H1 (cell line): ENCODE data around the gene CAPN1. TPM values are rescaled to one million over a fixed set of nuclear protein-coding genes. Genes with fewer than 3 reads are reported as not detected.

ENCODE experiments used
- CTCF ChIA-PET: fragments of 300-600 bp; sonication (Branson Sonifier 250); formaldehyde crosslinking; loops from one replicate; lab custom pipeline; 2021; ENCODE audit not compliant: partially characterized antibody; lab: Charles Lee
- POLR2A ChIA-PET: fragments of 300-600 bp; sonication (Branson Sonifier 250); formaldehyde crosslinking; loops from one replicate; lab custom pipeline; 2021; ENCODE audit warnings: inconsistent platforms; ENCODE audit not compliant: partially characterized antibody; lab: Charles Lee
- DNase-seq, 2 experiments: peaks; one replicate each; pipeline versions ENCODE4 v3.0.0 to v3.0.0-alpha.2; 2010 to 2022; ENCODE audit warnings: low spot score in 2 of 2, low read depth in 1 of 2, mixed read lengths in 1 of 2
- FAIRE-seq: peaks from 2 replicates; lab custom pipeline; 2011; peaks lifted over from hg19 to GRCh38; lab: Jason Lieb, UNC
- H2AFZ ChIP-seq: 2 replicates; pipeline ENCODE4 v1.8.1; 2012; ENCODE audit warnings: low read length, inconsistent platforms
- H2AK5ac ChIP-seq: 2 replicates; pipeline ENCODE4 v1.6.1; 2013; ENCODE audit warnings: low read depth, low read length
- H2BK120ac ChIP-seq: replicated peaks from 2 replicates; pipeline ENCODE3; 2013; ENCODE audit warnings: low read depth, low read length, inconsistent platforms
- H2BK12ac ChIP-seq: 2 replicates; pipeline ENCODE4 v1.6.1; 2013; ENCODE audit warnings: low read depth, low read length
- H2BK15ac ChIP-seq: 2 replicates; pipeline ENCODE4 v1.6.1; 2013; ENCODE audit warnings: low read length
- H2BK20ac ChIP-seq: 2 replicates; pipeline ENCODE4 v1.6.1; 2013; ENCODE audit warnings: low read length
- H2BK5ac ChIP-seq: 2 replicates; pipeline ENCODE4 v1.6.1; 2013; ENCODE audit warnings: low read depth, low read length
- H3K14ac ChIP-seq: 2 replicates; pipeline ENCODE4 v1.6.1; 2013; ENCODE audit warnings: inconsistent platforms; ENCODE audit not compliant: insufficient read length
- H3K18ac ChIP-seq: 2 replicates; pipeline ENCODE4 v1.6.1; 2013; ENCODE audit warnings: low read length; ENCODE audit errors: extremely low read depth
- H3K23ac ChIP-seq: 2 replicates; pipeline ENCODE4 v1.6.1; 2013; ENCODE audit warnings: inconsistent platforms; ENCODE audit not compliant: insufficient read length
- H3K23me2 ChIP-seq: 2 replicates; pipeline ENCODE4 v1.6.1; 2013; ENCODE audit warnings: low read depth, low read length
- H3K27ac ChIP-seq: 2 replicates; pipeline ENCODE4 v1.6.1; 2011; ENCODE audit warnings: low read depth, low read length, inconsistent platforms
- H3K27me3 ChIP-seq, 4 experiments: replicated peaks in 1 of 4; 1 replicate in 1 of 4; 2 replicates in 3 of 4; pipeline versions ENCODE4 v1.6.1 to v1.8.1; 2011 to 2013; ENCODE audit warnings: low read length in 3 of 4, mild to moderate bottlenecking in 3 of 4, inconsistent platforms in 2 of 4, mixed read lengths in 2 of 4, moderate library complexity in 1 of 4; ENCODE audit not compliant: control insufficient read depth in 3 of 4, insufficient read depth in 3 of 4; ENCODE audit errors: extremely low read depth in 1 of 4
- H3K36me3 ChIP-seq, 4 experiments: 2 replicates each; pipeline versions ENCODE4 v1.6.1 to v1.8.1; 2011 to 2013; ENCODE audit warnings: mild to moderate bottlenecking in 4 of 4, low read length in 3 of 4, moderate library complexity in 2 of 4, control low read depth in 1 of 4, inconsistent platforms in 1 of 4; ENCODE audit not compliant: insufficient read depth in 4 of 4, control insufficient read depth in 2 of 4
- H3K4ac ChIP-seq: replicated peaks from 2 replicates; pipeline ENCODE3; 2013; ENCODE audit warnings: low read length, low read depth, mixed read lengths, inconsistent platforms; ENCODE audit not compliant: insufficient read length
- H3K4me1 ChIP-seq, 4 experiments: replicated peaks in 1 of 4; 1 replicate in 1 of 4; 2 replicates in 3 of 4; pipeline versions ENCODE4 v1.6.1 to v1.8.1; 2011 to 2013; ENCODE audit warnings: low read length in 3 of 4, inconsistent platforms in 2 of 4, mixed read lengths in 1 of 4; ENCODE audit not compliant: insufficient read depth in 4 of 4, control insufficient read depth in 3 of 4
- H3K4me2 ChIP-seq, 2 experiments: 2 replicates each; pipeline versions ENCODE4 v1.6.1 to v1.8.1; 2011 to 2013; ENCODE audit warnings: low read depth in 2 of 2, low read length in 2 of 2, control low read depth in 1 of 2, inconsistent platforms in 1 of 2, mild to moderate bottlenecking in 1 of 2; ENCODE audit not compliant: insufficient read depth in 1 of 2
- H3K4me3 ChIP-seq, 4 experiments: fragments of 200-600, 300-600 bp in 1 of 4; sonication (generic), shearing (Covaris generic), sonication (Bioruptor Twin) in 1 of 4; 2 replicates each; pipeline versions ENCODE4 v1.5.1 to v1.8.1; 2011 to 2016; ENCODE audit warnings: low read length in 4 of 4, low read depth in 3 of 4, control low read depth in 2 of 4, inconsistent platforms in 2 of 4, mild to moderate bottlenecking in 2 of 4, mixed read lengths in 1 of 4, moderate library complexity in 1 of 4; ENCODE audit not compliant: insufficient read depth in 2 of 4; ENCODE audit errors: extremely low read depth in 1 of 4
- H3K56ac ChIP-seq: replicated peaks from 2 replicates; pipeline ENCODE3; 2013; ENCODE audit warnings: low read depth, mild to moderate bottlenecking, mixed read lengths, low read length, inconsistent platforms; ENCODE audit not compliant: insufficient read length
- H3K79me1 ChIP-seq: 2 replicates; pipeline ENCODE4 v1.6.1; 2013; ENCODE audit warnings: low read depth, low read length, control low read depth
- H3K79me2 ChIP-seq, 2 experiments: 2 replicates each; pipeline versions ENCODE4 v1.6.1 to v1.8.1; 2012 to 2013; ENCODE audit warnings: low read length in 2 of 2, mild to moderate bottlenecking in 2 of 2, inconsistent platforms in 1 of 2; ENCODE audit not compliant: insufficient read depth in 2 of 2, control insufficient read depth in 1 of 2
- H3K9ac ChIP-seq, 4 experiments: replicated peaks in 1 of 4; 1 replicate in 1 of 4; 2 replicates in 3 of 4; pipeline versions ENCODE4 v1.6.1 to v1.8.1; 2011 to 2013; ENCODE audit warnings: low read depth in 3 of 4, low read length in 3 of 4, control low read depth in 2 of 4, mild to moderate bottlenecking in 2 of 4, moderate library complexity in 2 of 4, inconsistent platforms in 1 of 4; ENCODE audit errors: extremely low read depth in 1 of 4
- H3K9me3 ChIP-seq, 2 experiments: 2 replicates each; pipeline versions ENCODE4 v1.6.1 to v1.8.1; 2012 to 2013; ENCODE audit warnings: mild to moderate bottlenecking in 2 of 2, moderate library complexity in 2 of 2, control low read depth in 1 of 2, inconsistent platforms in 1 of 2, low read depth in 1 of 2, low read length in 1 of 2, mixed read lengths in 1 of 2; ENCODE audit not compliant: insufficient read depth in 2 of 2
- H4K20me1 ChIP-seq, 2 experiments: replicated peaks in 1 of 2; 2 replicates each; pipeline versions ENCODE3 to v1.8.1; 2011 to 2013; ENCODE audit warnings: inconsistent platforms in 2 of 2, low read length in 2 of 2, mild to moderate bottlenecking in 1 of 2; ENCODE audit not compliant: insufficient read depth in 2 of 2, control insufficient read depth in 1 of 2
- H4K5ac ChIP-seq: 2 replicates; pipeline ENCODE4 v1.6.1; 2013; ENCODE audit warnings: low read length, low read depth, mixed read lengths, inconsistent platforms; ENCODE audit not compliant: insufficient read length
- H4K8ac ChIP-seq: 2 replicates; pipeline ENCODE4 v1.8.0; 2013; ENCODE audit warnings: mild to moderate bottlenecking, moderate library complexity, low read length, inconsistent platforms; ENCODE audit not compliant: insufficient read depth; ENCODE audit errors: extremely low read depth
- H4K91ac ChIP-seq: replicated peaks from 2 replicates; pipeline ENCODE3; 2013; ENCODE audit warnings: low read length, mixed read lengths, inconsistent platforms; ENCODE audit not compliant: insufficient read length
- MAFK ChIP-seq: IDR thresholded peaks from 2 replicates; pipeline ENCODE4 v1.6.1; 2012; ENCODE audit warnings: low read depth, mild to moderate bottlenecking, improper control_type of control experiment, low read length
- SIRT6 ChIP-seq: IDR thresholded peaks from one replicate; pipeline ENCODE4 v1.7.1; 2012; ENCODE audit warnings: low read length, inconsistent platforms
- SIX5 ChIP-seq: IDR thresholded peaks from 2 replicates; pipeline ENCODE4 v1.6.1; 2011; ENCODE audit warnings: mild to moderate bottlenecking, low read depth, low read length
- TEAD4 ChIP-seq: IDR thresholded peaks from 2 replicates; pipeline ENCODE4 v1.6.1; 2012; ENCODE audit warnings: low read depth, low read length, inconsistent platforms, mixed read lengths
- WGBS, 2 experiments: shearing (Covaris generic) in 1 of 2; methylation state at CpG; one replicate each; pipeline versions ENCODE4 v1.1.6 to v1.1.7; 2013 to 2015; ENCODE audit warnings: low lambda C conversion rate in 2 of 2, mixed read lengths in 2 of 2, inconsistent platforms in 1 of 2, low coverage in 1 of 2, missing lambda C conversion rate in 1 of 2; ENCODE audit not compliant: insufficient replicate concordance in 2 of 2, insufficient coverage in 1 of 2, insufficient read length in 1 of 2; ENCODE audit errors: extremely low coverage in 1 of 2, missing lambda C conversion rate in 1 of 2; 5-methylcytosine and 5-hydroxymethylcytosine counted together
- polyA plus RNA-seq, 7 experiments: library from polyadenylated mRNA; depleted of rRNA in 3 of 7; stranded (reverse) in 5 of 7; unstranded in 2 of 7; fragments of >200 nt in 5 of 7; fragments of 200-250 nt in 2 of 7; gene quantifications; 1 replicate in 5 of 7; 2 replicates in 1 of 7; 4 replicates in 1 of 7; pipeline versions ENCODE4 v1.2.1 to v1.2.3, GENCODE V29; 2011 to 2013; ENCODE audit warnings: missing spikeins in 2 of 7, mixed read lengths in 2 of 7
- total RNA-seq: library from RNA; stranded (reverse); fragmentation: NEBNext Ultra II Directional; extraction: Animal tissue kit (Norgen Biotek cat#: 25700); gene quantifications from 2 replicates; pipeline ENCODE4 v1.2.1, GENCODE V29; 2021
- TF ChIP-seq, protein P1 (sequence below): IDR thresholded peaks from 2 replicates; pipeline ENCODE4 v1.6.1; 2012; ENCODE audit warnings: low read length, inconsistent platforms

The CAPN1 gene
- total and polyA plus RNA-seq, 2 of the 8 experiments (the other 6 are each of a cell fraction or from before 2014, with no cell fraction given), result 194 to 233 TPM

- Histone ChIP-seq H3K23ac (no peak overlapping the region), H2BK120ac (no peak overlapping the region), H3K36me3 (peaks cover 19 to 72% (median 38%) of the 10 kb centered on the region in 4 experiments), H3K4me1 (peaks cover 7 to 29% (median 19%) of the 10 kb centered on the region in 4 experiments), H3K27ac (no peak overlapping the region), H2AK5ac (no peak overlapping the region), H3K79me1 (peaks cover 10% of the 10 kb centered on the region; the same call in 1 of the 2 replicates), H3K23me2 (peaks cover 3% of the 10 kb centered on the region), H4K91ac (no peak overlapping the region), H2BK20ac (no peak overlapping the region), H3K79me2 (peaks cover 0 to 2% of the 10 kb centered on the region in 2 experiments; a peak in 2 of 4 replicates), H3K4ac (no peak overlapping the region), H4K8ac (no peak overlapping the region), H3K18ac (no peak overlapping the region), H4K5ac (no peak overlapping the region), H2BK12ac (no peak overlapping the region), H3K9ac (no peak overlapping the region), H3K4me2 (no peak overlapping the region), H3K9me3 (no peaks in the 10 kb centered on the region), H3K56ac (no peak overlapping the region), H3K14ac (no peak overlapping the region), H3K27me3 (no peaks in the 10 kb centered on the region), H2BK15ac (no peak overlapping the region), H3K4me3 (no peak overlapping the region), H4K20me1 (peaks cover 2 to 5% of the 10 kb centered on the region in 2 experiments), H2BK5ac (no peak overlapping the region), H2AFZ (no peak overlapping the region)
- DNase-seq, result no peak
- 91% methylated on average over 18 of the region's 18 CpGs; no CpG with 5 or more reads in 1 of the 2 experiments for WGBS, 2 experiments
- FAIRE-seq, result no peak
- ChIA-PET CTCF (interaction anchor here (1.1 to 1.2 kb wide), 2 partner anchors 9 to 78 kb away, joined by 3 read pairs; no protein-coding TSS in a partner anchor), POLR2A (interaction anchor here (1.0 to 1.5 kb wide), 5 partner anchors 10 to 25 kb away, joined by 3 to 7 read pairs (median 3); no protein-coding TSS in a partner anchor)
- TF ChIP-seq, protein P1, sequence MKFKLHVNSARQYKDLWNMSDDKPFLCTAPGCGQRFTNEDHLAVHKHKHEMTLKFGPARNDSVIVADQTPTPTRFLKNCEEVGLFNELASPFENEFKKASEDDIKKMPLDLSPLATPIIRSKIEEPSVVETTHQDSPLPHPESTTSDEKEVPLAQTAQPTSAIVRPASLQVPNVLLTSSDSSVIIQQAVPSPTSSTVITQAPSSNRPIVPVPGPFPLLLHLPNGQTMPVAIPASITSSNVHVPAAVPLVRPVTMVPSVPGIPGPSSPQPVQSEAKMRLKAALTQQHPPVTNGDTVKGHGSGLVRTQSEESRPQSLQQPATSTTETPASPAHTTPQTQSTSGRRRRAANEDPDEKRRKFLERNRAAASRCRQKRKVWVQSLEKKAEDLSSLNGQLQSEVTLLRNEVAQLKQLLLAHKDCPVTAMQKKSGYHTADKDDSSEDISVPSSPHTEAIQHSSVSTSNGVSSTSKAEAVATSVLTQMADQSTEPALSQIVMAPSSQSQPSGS, result no peak
- TF ChIP-seq MAFK, result no peak
- no peak for TF ChIP-seq TEAD4
- TF ChIP-seq SIX5, result no peak
- no peak for TF ChIP-seq SIRT6
These were observed 6.8 kb downstream of the CAPN1 start for GRCh38 chr11:65188486-65188885.
